ENCODE results near the gene KIF13A. TPM values are rescaled to one million over a fixed set of nuclear protein-coding genes. Genes with fewer than 3 reads are reported as not detected.
A peak's percentile ranks its signal among the peaks of the same experiment; 100 is the strongest.

KIF13A gene
- total and polyA plus RNA-seq, 2 experiments from 2014 or later = 8.4 to 28.2 TPM

- H3K36me3 ChIP-seq (ENCODE audit: insufficient read depth) = no peaks in the 10 kb centered on the region
- H3K27me3 ChIP-seq (ENCODE audit: insufficient read depth) = no peaks in the 10 kb centered on the region
- ATAC-seq (no peak), DNase-seq (ENCODE audit: low spot score) (no peak)
- no peak for TF ChIP-seq ETS1 (IDR thresholded peaks at IDR 0.05)
- Mint-ChIP-seq H3K4me1 (peaks cover 59% of the 10 kb centered on the region), H3K9me3 (no peaks in the 10 kb centered on the region), H3K27me3 (ENCODE audit: insufficient read depth, low read depth, poor library complexity) (peaks cover 5% of the 10 kb centered on the region), H3K27ac (no peak overlapping the region), H3K36me3 (ENCODE audit: low read depth) (no peaks in the 10 kb centered on the region), H3K4me3 (no peak overlapping the region)
- H3K4me1 ChIP-seq (ENCODE audit: insufficient read depth) = peaks cover 54% of the 10 kb centered on the region
- H2AFZ ChIP-seq = no peak overlapping the region
- H3K27ac ChIP-seq (ENCODE audit: low read depth) = no peak overlapping the region
- H3K4me3 ChIP-seq = no peak overlapping the region
- H3K9me2 ChIP-seq (ENCODE audit: insufficient read depth) = no peaks in the 10 kb centered on the region
- H4K20me1 ChIP-seq (replicated peaks; ENCODE audit: insufficient read depth) = no peaks in the 10 kb centered on the region
- H3K79me2 ChIP-seq (replicated peaks; ENCODE audit: insufficient read depth) = peaks cover 97% of the 10 kb centered on the region
- no peak overlapping the region for H3K4me2 ChIP-seq
- H3F3A ChIP-seq (replicated peaks; ENCODE audit: low read depth) = no peaks in the 10 kb centered on the region
Observed at GRCh38 chr6:17933716-17934115, 53.7 kb downstream of the KIF13A start.

- ATAC-seq (no peak), DNase-seq (ENCODE audit: low spot score) (no peak)
- no peaks in the 10 kb centered on the region for H3F3A ChIP-seq (replicated peaks; ENCODE audit: low read depth)
- H3K4me2 ChIP-seq = peak overlapping the region; percentile 17; the same call in 1 of the 2 replicates
- H3K27me3 ChIP-seq (ENCODE audit: insufficient read depth) = no peaks in the 10 kb centered on the region
- no peaks in the 10 kb centered on the region for H3K36me3 ChIP-seq (ENCODE audit: insufficient read depth)
- TF ChIP-seq NANOG (IDR thresholded peaks at IDR 0.05; ENCODE audit: borderline replicate concordance) (no peak), REST (IDR thresholded peaks at IDR 0.05; ENCODE audit: unreplicated experiment) (no peak), ZNF114 (CRISPR knock-in tag; IDR thresholded peaks at IDR 0.05) (no peak), CREB1 (CRISPR knock-in tag; IDR thresholded peaks at IDR 0.05; ENCODE audit: low read depth) (no peak)
- Mint-ChIP-seq H3K36me3 (ENCODE audit: low read depth) (no peaks in the 10 kb centered on the region), H3K4me1 (peaks cover 54% of the 10 kb centered on the region), H3K4me3 (no peak overlapping the region), H3K9me3 (no peaks in the 10 kb centered on the region), H3K27ac (peak overlapping the region; percentile 68), H3K27me3 (ENCODE audit: insufficient read depth, low read depth, poor library complexity) (peaks cover 3% of the 10 kb centered on the region)
- H3K4me3 ChIP-seq = no peak overlapping the region
- no peak overlapping the region for H3K27ac ChIP-seq (ENCODE audit: low read depth)
- no peak overlapping the region for H2AFZ ChIP-seq
- H3K9me2 ChIP-seq (ENCODE audit: insufficient read depth) = no peaks in the 10 kb centered on the region
- H3K4me1 ChIP-seq (ENCODE audit: insufficient read depth) = peaks cover 46% of the 10 kb centered on the region
- H3K79me2 ChIP-seq (replicated peaks; ENCODE audit: insufficient read depth) = peaks cover 97% of the 10 kb centered on the region
- H4K20me1 ChIP-seq (replicated peaks; ENCODE audit: insufficient read depth) = no peaks in the 10 kb centered on the region
Observed at GRCh38 chr6:17932330-17932852, 55.0 kb downstream of the KIF13A start.

- Histone ChIP-seq H3K27ac (ENCODE audit: low read depth) (peak overlapping the region; percentile 18; the same call in 1 of the 2 replicates), H3K79me2 (replicated peaks; ENCODE audit: insufficient read depth) (peaks cover 95% of the 10 kb centered on the region), H3K9me2 (ENCODE audit: insufficient read depth) (no peaks in the 10 kb centered on the region), H3K4me1 (ENCODE audit: insufficient read depth) (peaks cover 46% of the 10 kb centered on the region), H3K36me3 (ENCODE audit: insufficient read depth) (no peaks in the 10 kb centered on the region), H3K4me3 (no peak overlapping the region), H3K4me2 (peak overlapping the region; percentile 18), H2AFZ (no peak overlapping the region), H4K20me1 (replicated peaks; ENCODE audit: insufficient read depth) (no peaks in the 10 kb centered on the region), H3K27me3 (ENCODE audit: insufficient read depth) (no peaks in the 10 kb centered on the region), H3F3A (replicated peaks; ENCODE audit: low read depth) (no peaks in the 10 kb centered on the region)
- H3K36me3 Mint-ChIP-seq (ENCODE audit: low read depth) = no peaks in the 10 kb centered on the region
- DNase-seq (ENCODE audit: low spot score) (no peak), ATAC-seq (no peak)
- no peak overlapping the region for H3K4me3 Mint-ChIP-seq
- H3K4me1 Mint-ChIP-seq = peaks cover 44% of the 10 kb centered on the region
- no peaks in the 10 kb centered on the region for H3K9me3 Mint-ChIP-seq
- peaks cover 3% of the 10 kb centered on the region for H3K27me3 Mint-ChIP-seq (ENCODE audit: insufficient read depth, low read depth, poor library complexity)
- no peak overlapping the region for H3K27ac Mint-ChIP-seq
- TF ChIP-seq JUNB (IDR thresholded peaks at IDR 0.05; ENCODE audit: unreplicated experiment) (no peak), CREB1 (CRISPR knock-in tag; IDR thresholded peaks at IDR 0.05; ENCODE audit: low read depth) (no peak), POLR2AphosphoS5 (IDR thresholded peaks at IDR 0.05; ENCODE audit: low read depth) (no peak), EZH2 (IDR thresholded peaks at IDR 0.05; ENCODE audit: low read depth, unreplicated experiment) (no peak), ZNF331 (CRISPR knock-in tag; IDR thresholded peaks at IDR 0.05; ENCODE audit: low read depth) (no peak), NANOG (IDR thresholded peaks at IDR 0.05; ENCODE audit: borderline replicate concordance) (no peak), ZNF114 (CRISPR knock-in tag; IDR thresholded peaks at IDR 0.05) (no peak), EZH2phosphoT487 (IDR thresholded peaks at IDR 0.05; ENCODE audit: unreplicated experiment) (no peak), REST (IDR thresholded peaks at IDR 0.05; ENCODE audit: unreplicated experiment) (no peak)
Observed at GRCh38 chr6:17931227-17931626, 56.2 kb downstream of the KIF13A start.

All from GM23338 (cell line).